GM10266 (cell line): ENCODE results near the gene THBS2.
"Not testable (repeated sequence)": the region's sequence is repeated elsewhere in the genome, so short reads cannot be mapped to it uniquely, and the experiment has no call there.

Experiments
- DNase-seq: peaks from one replicate; pipeline ENCODE4 v3.0.0; 2012; ENCODE audit errors: extremely low spot score
- CTCF ChIP-seq: IDR thresholded peaks from 2 replicates; pipeline ENCODE4 v1.5.1; 2012; ENCODE audit warnings: mild to moderate bottlenecking, low read depth; ENCODE audit not compliant: control insufficient read depth, insufficient read depth; ENCODE audit errors: missing control alignments

THBS2 gene

GRCh38 chr6:169188475-169188874 is 65.2 kb downstream of the THBS2 start:
- DNase-seq: no peak
- no peak for TF ChIP-seq CTCF

GRCh38 chr6:169188051-169188470 is 65.6 kb downstream of the THBS2 start:
- TF ChIP-seq CTCF: no peak
- no peak for DNase-seq

- no peak for TF ChIP-seq CTCF
- no peak for DNase-seq
Observed at GRCh38 chr6:169186496-169187169, 67.0 kb downstream of the THBS2 start.

- no peak for DNase-seq
- no peak for TF ChIP-seq CTCF
Observed at GRCh38 chr6:169185692-169186485, 67.8 kb downstream of the THBS2 start.

- TF ChIP-seq CTCF: no peak
- no peak for DNase-seq
Observed at GRCh38 chr6:169185011-169185521, 68.6 kb downstream of the THBS2 start.

GRCh38 chr6:169184419-169184818 is 69.2 kb downstream of the THBS2 start:
- no peak for DNase-seq
- TF ChIP-seq CTCF: no peak

- TF ChIP-seq CTCF: no peak
- DNase-seq: no peak
Observed at GRCh38 chr6:169183233-169183632, 70.4 kb downstream of the THBS2 start.

- DNase-seq: not testable (repeated sequence)
Observed at GRCh38 chr6:169179831-169180230, 73.8 kb downstream of the THBS2 start.
